ENCODE measurements around the gene MAGI2. TPM values are rescaled to one million over a fixed set of nuclear protein-coding genes. Genes with fewer than 3 reads are reported as not detected.

MAGI2 gene
- total and polyA plus RNA-seq, 2 donors (not counting 3 experiments of a cell fraction or from before 2014, with no cell fraction given): 0.28 to 6.0 TPM

DNA sequence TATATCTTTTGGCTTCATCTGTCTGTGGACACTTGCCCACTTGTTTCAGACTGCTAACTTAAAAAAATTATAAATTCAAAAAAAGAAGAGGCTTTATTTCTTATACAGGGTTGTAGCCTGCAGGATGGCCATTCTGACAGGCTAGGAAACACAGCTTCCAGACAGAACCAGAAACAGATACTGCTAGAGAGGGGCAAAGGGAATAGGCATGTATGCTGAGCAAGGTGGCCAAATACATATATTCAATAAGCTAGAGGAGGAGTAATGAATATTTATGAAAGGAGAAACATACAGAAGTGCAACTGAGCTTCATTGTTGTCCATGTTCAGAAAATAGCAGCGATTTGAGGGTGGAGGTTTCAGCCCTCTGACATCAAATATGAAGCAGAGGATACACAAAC is 22.0 kb upstream of the MAGI2 start:
- H3K4me1 ChIP-seq (ENCODE audit: control insufficient read depth, extremely low read depth, insufficient read depth, low read length): no peaks in the 10 kb centered on the region
- H2AFZ ChIP-seq (ENCODE audit: low read depth, low read length): no peak overlapping the region
- no peak overlapping the region for H3K4me2 ChIP-seq (ENCODE audit: insufficient read depth, low read length)
- H3K36me3 ChIP-seq (ENCODE audit: control insufficient read depth in 2 of 2, extremely low read depth in 1 of 2, insufficient read depth in 2 of 2, low read length in 2 of 2): no peaks in the 10 kb centered on the region
- no peaks in the 10 kb centered on the region for H3K79me2 ChIP-seq (ENCODE audit: control insufficient read depth, insufficient read depth, low read length)
- H3K27ac ChIP-seq (ENCODE audit: insufficient read depth, low read depth, low read length): no peak overlapping the region
- POLR2A ChIA-PET: no interaction called here
- no TSS peak for BruUV-seq (replicated peaks)
- no peaks in the 10 kb centered on the region for H4K20me1 ChIP-seq (replicated peaks; ENCODE audit: control insufficient read depth, extremely low read depth, insufficient read depth, low read length)
- DNase-seq (ENCODE audit: low read depth, low spot score) (no peak), FAIRE-seq (no peak)
- dilution Hi-C loops (cut with MboI; ENCODE audit: extremely low pct_ligation_motif_present, low sequenced_read_pairs) (no loop called here), intact Hi-C loops (cut with micrococcal nuclease) (no loop called here)
- no peaks in the 10 kb centered on the region for H3K27me3 ChIP-seq (ENCODE audit: control insufficient read depth in 2 of 2, insufficient read depth in 2 of 2, low read length in 2 of 2)
- no peaks in the 10 kb centered on the region for H3K9me1 ChIP-seq (replicated peaks; ENCODE audit: control insufficient read depth, extremely low read depth, insufficient read depth, low read length)
- CTCF ChIA-PET: interaction anchor here (1.0 to 1.6 kb wide), 4 partner anchors 9 to 572 kb away, joined by 3 to 5 read pairs (median 4); no protein-coding TSS in a partner anchor
- no peak overlapping the region for H3K9ac ChIP-seq (replicated peaks; ENCODE audit: extremely low read depth, insufficient read depth, low read length)
- no peaks in the 10 kb centered on the region for H3K9me3 ChIP-seq (replicated peaks; ENCODE audit: control insufficient read depth, insufficient read depth, low read length)
- TF ChIP-seq GATA2 (IDR thresholded peaks at IDR 0.05; ENCODE audit: insufficient read depth, insufficient read length, low read depth, low read length): no peak
- TF ChIP-seq JUN (IDR thresholded peaks at IDR 0.05; ENCODE audit: borderline replicate concordance, insufficient read depth, insufficient read length, low read depth): no peak
- no peak for TF ChIP-seq FOS (IDR thresholded peaks at IDR 0.05; ENCODE audit: borderline replicate concordance, insufficient read depth, low read length)
- no peak for TF ChIP-seq POLR2AphosphoS5 (IDR thresholded peaks at IDR 0.05; ENCODE audit: insufficient read depth, low read depth, low read length)
- TF ChIP-seq, protein P1, sequence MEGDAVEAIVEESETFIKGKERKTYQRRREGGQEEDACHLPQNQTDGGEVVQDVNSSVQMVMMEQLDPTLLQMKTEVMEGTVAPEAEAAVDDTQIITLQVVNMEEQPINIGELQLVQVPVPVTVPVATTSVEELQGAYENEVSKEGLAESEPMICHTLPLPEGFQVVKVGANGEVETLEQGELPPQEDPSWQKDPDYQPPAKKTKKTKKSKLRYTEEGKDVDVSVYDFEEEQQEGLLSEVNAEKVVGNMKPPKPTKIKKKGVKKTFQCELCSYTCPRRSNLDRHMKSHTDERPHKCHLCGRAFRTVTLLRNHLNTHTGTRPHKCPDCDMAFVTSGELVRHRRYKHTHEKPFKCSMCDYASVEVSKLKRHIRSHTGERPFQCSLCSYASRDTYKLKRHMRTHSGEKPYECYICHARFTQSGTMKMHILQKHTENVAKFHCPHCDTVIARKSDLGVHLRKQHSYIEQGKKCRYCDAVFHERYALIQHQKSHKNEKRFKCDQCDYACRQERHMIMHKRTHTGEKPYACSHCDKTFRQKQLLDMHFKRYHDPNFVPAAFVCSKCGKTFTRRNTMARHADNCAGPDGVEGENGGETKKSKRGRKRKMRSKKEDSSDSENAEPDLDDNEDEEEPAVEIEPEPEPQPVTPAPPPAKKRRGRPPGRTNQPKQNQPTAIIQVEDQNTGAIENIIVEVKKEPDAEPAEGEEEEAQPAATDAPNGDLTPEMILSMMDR (IDR thresholded peaks at IDR 0.05; ENCODE audit: extremely low read depth in 1 of 2, insufficient read depth in 1 of 2, low read depth in 1 of 2, low read length in 2 of 2): no peak
- no peak for TF ChIP-seq MYC (IDR thresholded peaks at IDR 0.05; ENCODE audit: low read depth, low read length)
- no peak for TF ChIP-seq POLR2A (IDR thresholded peaks at IDR 0.05; ENCODE audit: low read depth, low read length)
- no peak for TF ChIP-seq EZH2 (IDR thresholded peaks at IDR 0.05; ENCODE audit: borderline replicate concordance, low read depth, low read length, severe bottlenecking)
- no peak for TF ChIP-seq MAX (IDR thresholded peaks at IDR 0.05; ENCODE audit: insufficient read depth, insufficient read length)
- no peak overlapping the region for H3K4me3 ChIP-seq (replicated peaks in 1 of 3; ENCODE audit: insufficient read depth in 1 of 3, low read depth in 1 of 3, low read length in 3 of 3)
